ENCODE data around the gene NEUROG3.

DNA sequence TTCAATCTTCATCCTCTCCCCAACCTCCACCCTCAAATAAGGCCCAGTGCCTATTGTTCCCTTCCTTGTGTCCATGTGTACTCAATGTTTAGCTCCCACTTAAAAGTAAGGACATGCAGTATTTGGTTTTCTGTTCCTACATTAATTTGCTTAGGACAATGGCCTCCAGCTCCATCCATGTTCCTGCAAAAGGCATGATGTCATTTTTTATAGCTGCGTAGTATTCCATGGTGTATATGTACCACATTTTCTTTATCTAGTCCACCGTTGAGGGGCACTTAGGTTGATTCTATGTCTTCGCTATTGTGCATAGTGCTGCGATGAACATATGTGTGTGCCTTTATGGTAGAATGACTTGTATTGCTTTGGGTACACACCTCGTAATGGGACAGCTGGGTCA, 7.2 kb upstream of the NEUROG3 start:
- TF ChIP-seq, protein P1, sequence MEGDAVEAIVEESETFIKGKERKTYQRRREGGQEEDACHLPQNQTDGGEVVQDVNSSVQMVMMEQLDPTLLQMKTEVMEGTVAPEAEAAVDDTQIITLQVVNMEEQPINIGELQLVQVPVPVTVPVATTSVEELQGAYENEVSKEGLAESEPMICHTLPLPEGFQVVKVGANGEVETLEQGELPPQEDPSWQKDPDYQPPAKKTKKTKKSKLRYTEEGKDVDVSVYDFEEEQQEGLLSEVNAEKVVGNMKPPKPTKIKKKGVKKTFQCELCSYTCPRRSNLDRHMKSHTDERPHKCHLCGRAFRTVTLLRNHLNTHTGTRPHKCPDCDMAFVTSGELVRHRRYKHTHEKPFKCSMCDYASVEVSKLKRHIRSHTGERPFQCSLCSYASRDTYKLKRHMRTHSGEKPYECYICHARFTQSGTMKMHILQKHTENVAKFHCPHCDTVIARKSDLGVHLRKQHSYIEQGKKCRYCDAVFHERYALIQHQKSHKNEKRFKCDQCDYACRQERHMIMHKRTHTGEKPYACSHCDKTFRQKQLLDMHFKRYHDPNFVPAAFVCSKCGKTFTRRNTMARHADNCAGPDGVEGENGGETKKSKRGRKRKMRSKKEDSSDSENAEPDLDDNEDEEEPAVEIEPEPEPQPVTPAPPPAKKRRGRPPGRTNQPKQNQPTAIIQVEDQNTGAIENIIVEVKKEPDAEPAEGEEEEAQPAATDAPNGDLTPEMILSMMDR (IDR thresholded peaks at IDR 0.05), result no peak
- no peak for TF ChIP-seq POLR2AphosphoS5 (IDR thresholded peaks at IDR 0.05)

Measured in stomach (tissue), 4 donors.